Measurements from ENCODE around the gene CPO.
"Not testable (repeated sequence)": the region's sequence is repeated elsewhere in the genome, so short reads cannot be mapped to it uniquely, and the experiment has no call there.

Gene CPO, protein sequence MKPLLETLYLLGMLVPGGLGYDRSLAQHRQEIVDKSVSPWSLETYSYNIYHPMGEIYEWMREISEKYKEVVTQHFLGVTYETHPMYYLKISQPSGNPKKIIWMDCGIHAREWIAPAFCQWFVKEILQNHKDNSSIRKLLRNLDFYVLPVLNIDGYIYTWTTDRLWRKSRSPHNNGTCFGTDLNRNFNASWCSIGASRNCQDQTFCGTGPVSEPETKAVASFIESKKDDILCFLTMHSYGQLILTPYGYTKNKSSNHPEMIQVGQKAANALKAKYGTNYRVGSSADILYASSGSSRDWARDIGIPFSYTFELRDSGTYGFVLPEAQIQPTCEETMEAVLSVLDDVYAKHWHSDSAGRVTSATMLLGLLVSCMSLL

DNA sequence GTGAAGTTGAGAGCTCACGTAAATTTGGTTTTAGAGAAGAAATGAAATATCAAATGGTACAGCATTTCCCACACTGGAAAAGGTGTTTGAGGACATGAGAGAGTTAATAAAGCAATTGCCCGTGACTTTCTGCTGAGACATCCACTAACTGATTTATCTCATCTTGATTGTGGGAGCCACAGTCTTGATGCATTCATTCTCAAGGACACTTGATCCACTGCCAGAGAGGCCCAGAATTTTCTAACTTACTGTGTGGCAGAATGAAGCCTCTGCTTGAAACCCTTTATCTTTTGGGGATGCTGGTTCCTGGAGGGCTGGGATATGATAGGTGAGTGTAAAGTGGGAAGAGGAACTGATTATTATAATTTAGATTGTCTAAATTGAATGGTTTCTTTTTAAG is at the start of gene CPO:
Gene CPO (plus strand): TSS at position 179 of the 400 bp plus-strand sequence. CDS start 82 bp downstream, at position 261.
- DNase-seq, result no peak

DNA sequence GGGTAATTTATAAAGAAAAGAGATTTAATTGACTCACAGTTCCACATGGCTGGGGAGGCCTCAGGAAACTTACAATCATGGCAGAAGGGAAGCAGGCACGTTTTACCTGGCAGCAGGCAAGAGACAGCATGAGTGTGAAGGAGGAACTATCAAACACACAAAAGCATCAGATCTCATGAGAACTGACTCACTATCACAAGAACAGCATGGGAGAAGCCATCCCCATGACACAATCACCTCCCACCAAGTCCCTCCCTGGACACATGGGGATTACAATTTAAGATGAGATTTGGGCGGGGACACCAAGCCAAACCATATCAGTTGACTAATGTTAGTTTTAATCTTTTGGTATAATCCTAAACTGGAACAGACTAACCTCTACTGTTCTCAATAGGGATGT is 49.1 kb upstream of the CPO start:
- DNase-seq, result no peak

- DNase-seq, result no peak
Observed at GRCh38 chr2:206890926-206891325, 48.4 kb upstream of the CPO start.

DNA sequence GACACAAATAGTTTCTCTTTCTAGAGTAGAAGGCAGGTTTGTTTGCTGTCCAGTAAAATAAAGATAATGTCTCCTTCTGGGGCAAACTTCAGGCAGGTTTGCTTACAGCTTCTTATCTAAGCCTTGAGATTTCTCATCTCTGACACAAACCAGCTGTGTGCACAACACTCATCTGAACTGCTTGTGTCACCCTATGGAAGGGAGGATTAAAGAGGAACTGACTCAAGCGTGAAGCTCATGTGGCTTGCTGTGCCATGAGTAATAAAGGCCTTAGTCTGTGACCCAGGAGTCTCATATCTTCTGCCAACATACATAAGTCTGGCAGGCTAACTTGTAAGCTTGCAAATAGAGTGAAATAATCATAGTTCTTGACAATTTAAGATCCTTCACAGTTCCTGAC is 24.2 kb upstream of the CPO start:
- DNase-seq, result no peak

DNA sequence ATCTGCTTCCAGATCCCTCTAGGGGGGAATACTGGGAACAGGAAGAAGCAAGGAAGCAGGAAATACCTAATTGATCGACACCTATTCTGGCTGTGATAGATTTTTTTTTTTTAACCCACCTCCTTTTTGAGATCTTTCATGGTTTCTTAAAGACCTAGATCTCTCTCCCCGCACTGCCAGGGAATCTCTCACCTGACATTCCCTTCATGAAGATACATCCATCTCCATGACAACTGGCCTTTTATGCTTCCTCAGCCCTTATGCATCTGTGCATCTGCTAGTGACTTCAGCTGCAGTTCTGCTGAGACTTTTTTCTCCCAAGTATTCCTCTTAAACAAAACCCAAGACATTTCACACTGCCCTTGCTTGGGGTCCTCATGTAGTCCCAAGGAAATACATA is 21.1 kb upstream of the CPO start:
- no peak for DNase-seq

DNA sequence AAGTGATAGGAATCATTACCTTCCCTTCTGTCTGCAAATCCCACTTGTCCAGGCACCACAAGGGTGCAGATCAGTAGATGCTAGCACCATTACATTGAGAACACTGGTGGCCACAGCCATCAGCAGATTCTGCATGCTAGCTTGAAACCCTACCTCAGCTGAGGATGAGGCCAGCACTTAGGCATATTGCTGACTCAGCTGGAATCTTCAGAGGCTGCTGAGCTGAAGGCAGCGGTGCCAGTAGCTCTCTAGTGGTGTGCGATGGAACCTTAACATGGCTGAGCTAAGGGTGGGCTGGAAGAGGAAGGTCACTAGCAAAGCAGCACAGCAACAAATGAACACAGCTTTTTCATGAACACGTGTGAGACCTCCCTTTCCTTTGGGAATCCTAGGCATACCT is 19.0 kb upstream of the CPO start:
- no peak for DNase-seq

DNA sequence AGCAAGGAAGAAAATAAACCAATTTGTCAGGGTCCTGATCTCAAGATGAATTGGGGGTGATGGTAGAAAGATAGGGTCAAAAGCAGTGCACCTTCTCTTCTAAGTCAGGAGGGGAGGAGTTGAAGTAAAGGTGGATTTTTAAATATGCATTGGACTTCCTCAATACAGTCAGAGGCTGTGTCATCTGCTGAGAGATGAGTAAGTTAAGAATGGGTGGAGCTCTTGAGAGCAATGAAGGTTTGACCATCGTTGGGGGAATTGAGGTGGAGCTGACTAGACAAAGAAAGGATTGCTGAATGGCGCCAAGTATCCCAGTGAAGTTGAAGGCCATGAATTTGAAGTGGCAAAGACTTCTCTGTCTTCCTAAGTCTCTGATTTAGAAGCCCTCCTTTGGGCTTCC is 18.4 kb upstream of the CPO start:
- DNase-seq, result no peak

DNA sequence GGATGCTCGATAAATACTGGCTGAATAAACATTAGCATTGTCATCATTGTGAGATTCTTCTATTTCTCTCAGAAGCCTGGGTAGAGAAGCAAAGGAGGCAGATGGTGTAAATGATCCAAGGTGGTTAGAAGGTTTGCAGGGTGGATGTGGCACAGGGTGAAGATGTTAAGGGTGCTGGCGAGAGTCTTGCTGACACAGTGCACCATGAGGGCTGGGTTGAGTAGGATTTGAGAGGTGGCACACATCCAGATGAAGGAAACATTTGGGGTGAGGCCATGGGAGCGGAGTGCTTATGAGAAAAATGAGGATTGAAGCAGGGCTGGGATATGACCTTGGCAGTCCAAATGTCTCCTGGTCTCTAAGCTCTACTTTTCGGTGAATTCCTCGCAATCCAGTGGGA is 17.8 kb upstream of the CPO start:
- DNase-seq, result no peak

- no peak for DNase-seq
Observed at GRCh38 chr2:206935991-206936842, 3.1 kb upstream of the CPO start.

DNA sequence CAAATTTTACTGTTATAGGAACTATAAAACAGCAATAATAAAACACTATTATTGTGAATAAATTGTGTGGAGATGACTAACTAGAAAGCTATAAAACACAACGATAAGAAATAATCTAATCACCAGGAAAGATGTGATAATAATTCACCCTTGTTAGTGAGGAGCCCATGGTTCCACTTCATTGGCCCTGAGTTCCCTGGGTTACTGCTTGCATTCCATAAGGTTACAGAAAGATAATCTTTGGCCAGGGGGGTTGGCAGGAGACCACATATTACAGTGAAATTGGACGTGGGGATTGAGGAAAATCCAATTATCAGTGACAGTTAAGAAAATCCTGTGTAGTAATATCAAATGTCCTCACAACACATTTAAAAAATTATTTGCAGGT is 2.5 kb upstream of the CPO start:
- DNase-seq, result no peak

DNA sequence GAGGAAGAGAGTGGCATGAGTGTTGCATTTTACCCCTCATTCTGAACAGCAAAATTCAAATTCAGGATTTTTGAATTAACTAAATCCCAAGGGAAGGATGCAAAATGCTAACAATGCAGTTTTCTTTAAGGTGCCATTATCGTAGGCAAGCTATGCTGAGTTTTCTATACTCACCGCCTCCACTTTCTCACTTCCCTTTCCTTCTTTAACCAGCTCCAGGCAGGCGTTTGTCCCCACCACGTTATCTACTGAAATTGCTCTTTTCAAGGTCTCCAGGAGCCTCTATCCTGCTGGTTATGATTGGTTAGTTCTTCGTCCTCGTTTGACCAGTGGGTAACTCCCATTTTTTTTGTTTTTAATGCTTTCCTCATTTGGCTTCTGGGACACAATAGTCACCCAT is 1.8 kb upstream of the CPO start:
- DNase-seq, result no peak

DNA sequence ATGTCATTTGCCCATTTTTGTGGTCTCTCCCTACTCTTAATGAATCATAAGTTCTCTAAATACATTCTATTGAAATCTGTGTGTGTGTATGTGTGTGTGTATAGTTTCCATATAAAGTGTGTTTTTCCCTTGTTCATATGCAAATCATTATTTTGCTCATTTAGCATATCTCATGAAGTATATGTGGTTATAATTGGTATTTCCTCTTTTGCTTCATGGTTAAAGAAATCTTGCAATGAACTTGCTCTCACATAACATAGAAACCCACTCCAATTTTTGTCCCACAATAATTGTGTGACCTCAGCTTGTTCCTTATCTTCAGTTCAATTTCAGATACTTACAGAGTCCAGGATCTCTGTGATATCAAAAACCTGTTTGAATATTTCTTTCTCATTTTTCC is 1.2 kb downstream of the CPO start:
- no peak for DNase-seq

DNA sequence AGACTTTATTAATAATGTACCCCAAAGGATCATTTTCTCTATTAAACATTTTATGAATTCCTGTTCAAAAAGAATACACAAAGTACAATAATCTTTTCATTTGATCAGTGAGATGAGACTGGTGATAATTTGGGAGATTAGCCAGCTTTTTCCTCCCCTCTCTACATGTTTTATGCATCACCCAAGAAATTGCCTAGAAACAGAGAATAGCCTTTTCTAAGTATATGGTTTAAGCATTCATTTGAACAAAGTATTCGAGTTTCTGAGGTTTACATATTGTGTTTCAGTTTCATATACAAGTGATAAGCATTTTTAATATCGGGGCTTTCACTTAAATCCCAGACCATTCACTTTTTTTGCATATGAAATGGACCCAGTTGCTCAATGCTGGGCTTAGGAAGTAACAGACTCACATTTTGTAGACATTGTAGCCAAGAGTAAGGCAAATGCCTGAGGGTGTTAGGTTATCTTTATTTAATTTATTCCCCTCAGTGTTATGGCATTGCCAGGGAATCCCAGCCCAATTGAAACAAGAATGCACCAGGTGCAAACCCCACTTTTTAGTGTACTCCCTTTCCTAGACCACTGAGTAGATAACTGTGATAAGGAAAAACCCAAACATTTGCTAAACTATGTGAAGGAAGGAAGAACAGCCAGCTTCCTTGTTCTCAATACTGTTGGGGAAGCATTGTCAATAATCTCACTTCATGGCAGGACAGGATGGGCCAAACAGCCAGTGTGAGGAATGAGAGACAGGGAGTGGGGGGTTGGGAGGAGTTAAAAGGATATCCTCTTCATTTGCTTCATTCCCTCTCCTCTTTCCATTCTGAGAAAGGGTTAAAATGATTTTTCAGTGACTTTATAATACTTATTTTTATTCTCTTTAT is 3.5 kb downstream of the CPO start:
- no peak for DNase-seq

GRCh38 chr2:206953404-206953803 is 14.1 kb downstream of the CPO start:
- not testable (repeated sequence) for DNase-seq

DNA sequence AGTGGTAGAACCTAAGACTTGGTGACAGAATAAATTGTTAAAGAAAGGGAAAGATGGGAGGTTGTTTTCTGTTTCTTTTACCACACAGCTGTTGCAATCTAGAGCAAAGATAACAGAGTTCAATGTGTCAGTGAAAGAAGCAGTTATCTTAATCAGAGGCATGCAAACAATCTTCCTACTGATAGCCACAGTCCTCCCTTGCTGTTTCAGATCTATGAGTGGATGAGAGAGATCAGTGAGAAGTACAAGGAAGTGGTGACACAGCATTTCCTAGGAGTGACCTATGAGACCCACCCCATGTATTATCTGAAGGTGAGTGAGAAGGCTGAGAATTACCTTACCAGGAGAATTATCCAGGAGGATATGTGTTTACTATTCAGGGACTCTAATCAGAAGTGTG is 15.9 kb downstream of the CPO start:
- DNase-seq, result no peak

DNA sequence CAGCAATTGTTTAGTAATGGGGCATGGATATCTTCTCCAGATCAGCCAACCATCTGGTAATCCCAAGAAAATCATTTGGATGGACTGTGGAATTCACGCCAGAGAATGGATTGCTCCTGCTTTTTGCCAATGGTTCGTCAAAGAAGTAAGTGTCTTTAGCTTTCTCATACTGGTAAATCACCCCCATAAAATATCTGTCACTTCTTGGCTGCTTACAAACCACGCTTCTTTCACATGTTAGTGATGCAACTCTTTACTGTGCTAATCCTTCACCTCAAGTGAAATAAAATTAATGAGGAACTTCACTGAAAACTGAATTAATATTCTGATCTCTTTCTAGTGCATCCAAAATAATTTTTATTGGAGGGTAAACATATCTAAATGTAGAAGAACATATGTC is 18.9 kb downstream of the CPO start:
- no peak for DNase-seq

DNA sequence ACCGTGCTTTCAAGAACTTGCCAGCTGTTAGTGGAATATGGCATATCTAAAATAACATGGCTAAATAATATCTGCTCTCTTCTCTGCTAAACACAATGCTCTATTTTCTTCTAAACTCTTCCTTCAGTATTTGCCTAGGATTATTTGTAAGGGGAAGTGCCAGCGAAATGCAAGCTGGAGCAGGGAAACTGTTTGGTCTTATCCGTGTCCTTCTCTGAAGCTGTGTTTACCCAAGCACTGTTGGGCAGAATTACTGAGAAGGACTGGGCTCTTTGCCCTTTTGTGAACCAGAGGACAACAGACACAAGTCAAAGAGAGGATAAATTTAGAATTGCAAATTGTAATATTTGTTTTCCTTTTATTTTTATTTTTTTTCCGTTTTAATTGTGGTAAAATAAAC is 23.6 kb downstream of the CPO start:
- DNase-seq, result no peak

GRCh38 chr2:206968134-206969086 is 29.1 kb downstream of the CPO start:
- DNase-seq, result no peak

DNA sequence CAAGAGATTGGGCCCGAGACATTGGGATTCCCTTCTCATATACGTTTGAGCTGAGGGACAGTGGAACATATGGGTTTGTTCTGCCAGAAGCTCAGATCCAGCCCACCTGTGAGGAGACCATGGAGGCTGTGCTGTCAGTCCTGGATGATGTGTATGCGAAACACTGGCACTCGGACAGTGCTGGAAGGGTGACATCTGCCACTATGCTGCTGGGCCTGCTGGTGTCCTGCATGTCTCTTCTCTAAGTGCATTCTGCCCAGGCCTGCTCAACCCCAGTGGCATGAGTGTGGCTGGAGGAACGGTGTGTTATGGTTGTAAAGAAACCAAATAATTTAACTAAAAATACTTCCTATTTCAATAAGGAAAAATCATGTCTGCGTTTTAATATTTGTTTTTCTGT is 29.9 kb downstream of the CPO start:
- no peak for DNase-seq

DNA sequence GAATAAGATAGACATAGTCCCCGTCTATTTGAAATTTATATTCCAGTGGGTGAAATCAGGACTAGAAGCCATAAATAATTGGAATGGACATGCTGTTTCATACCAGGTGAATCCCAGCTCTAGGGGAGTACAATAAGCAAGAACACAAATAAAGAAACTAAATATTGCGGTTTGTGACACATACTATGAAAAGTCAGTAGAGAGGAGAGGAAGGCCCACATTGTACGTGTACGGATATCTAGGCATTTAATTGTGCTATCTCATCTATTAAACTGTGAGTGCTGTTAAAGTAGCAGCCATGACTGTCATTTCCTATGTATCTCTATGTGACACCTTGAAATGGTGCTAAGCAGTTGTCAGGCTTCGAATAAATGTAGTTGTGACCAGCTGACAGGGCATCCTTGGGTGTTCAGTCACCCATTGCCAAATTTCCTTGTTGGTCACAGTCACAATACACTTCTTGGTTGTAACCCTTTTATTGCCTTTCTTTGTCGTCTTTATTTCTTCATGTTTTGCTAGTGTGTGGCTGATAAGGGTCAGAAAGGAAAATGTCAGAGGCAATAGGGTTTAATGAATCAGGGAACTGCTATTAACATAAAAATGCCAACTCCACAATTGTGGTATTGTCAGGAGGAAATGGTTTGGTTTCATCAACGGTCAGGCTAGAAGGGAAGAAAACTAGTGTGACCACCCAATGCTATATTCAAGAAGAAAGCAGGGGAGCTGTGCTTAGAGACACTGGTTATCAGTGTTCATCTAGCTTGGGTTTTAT is 31.5 kb downstream of the CPO start:
- no peak for DNase-seq

DNA sequence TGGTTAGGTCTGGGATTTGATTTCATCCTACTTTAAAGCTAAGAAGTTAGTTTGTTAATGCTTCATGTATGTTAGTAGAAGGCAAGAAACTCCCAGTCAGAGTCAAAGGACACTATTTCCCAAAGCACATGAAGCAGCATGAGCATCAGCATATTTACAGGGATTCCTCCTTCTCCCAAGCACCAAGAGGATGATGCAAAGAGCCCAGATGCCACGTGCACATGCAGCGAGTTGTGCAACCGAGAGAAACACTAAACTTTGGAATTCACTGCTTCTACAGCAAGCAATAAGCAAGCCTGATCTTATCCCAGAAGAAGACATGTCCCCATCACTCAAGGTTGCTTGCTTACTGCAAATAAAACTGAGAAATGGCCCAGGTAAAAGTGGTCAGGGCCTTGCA is 32.5 kb downstream of the CPO start:
- no peak for DNase-seq

All from stimulated activated naive CD4-positive, alpha-beta T cell treated with Interleukin-2 at 50 U/mL for 16 hours (primary cell).